H1 (cell line): ENCODE measurements around the gene LZTFL1. TPM values are rescaled to one million over a fixed set of nuclear protein-coding genes. Genes with fewer than 3 reads are reported as not detected.

Experiments
- GTF2F1 ChIP-seq: IDR thresholded peaks from 2 replicates; pipeline ENCODE4 v1.6.1; 2012; ENCODE audit warnings: low read depth, low read length, improper control_type of control experiment, borderline replicate concordance
- HDAC2 ChIP-seq, 2 experiments: fragments of 300-600 bp in 1 of 2; sonication (generic) in 1 of 2; IDR thresholded peaks; 2 replicates each; pipeline ENCODE4 v1.6.1; 2011 to 2012; ENCODE audit warnings: low read depth in 2 of 2, low read length in 2 of 2, mild to moderate bottlenecking in 2 of 2, moderate library complexity in 2 of 2, borderline replicate concordance in 1 of 2, inconsistent platforms in 1 of 2
- KDM5A ChIP-seq: fragments of 200-600 bp; IDR thresholded peaks from 2 replicates; pipeline ENCODE4 v1.7.1; 2012; ENCODE audit warnings: mild to moderate bottlenecking, low read length, inconsistent platforms, mixed read lengths
- POU5F1 ChIP-seq: IDR thresholded peaks from 2 replicates; pipeline ENCODE4 v1.6.1; 2011; ENCODE audit warnings: low read depth, mild to moderate bottlenecking, low read length, moderate library complexity
- RXRA ChIP-seq: IDR thresholded peaks from 2 replicates; pipeline ENCODE4 v1.6.1; 2011; ENCODE audit warnings: low read depth, mild to moderate bottlenecking, low read length, moderate library complexity; ENCODE audit not compliant: insufficient read depth
- ZNF274 ChIP-seq: IDR thresholded peaks from 2 replicates; pipeline ENCODE4 v1.7.0; 2012; ENCODE audit warnings: low read length, borderline replicate concordance; ENCODE audit errors: extremely low read depth
- polyA plus RNA-seq, 7 experiments: library from polyadenylated mRNA; depleted of rRNA in 3 of 7; stranded (reverse) in 5 of 7; unstranded in 2 of 7; fragments of >200 nt in 5 of 7; fragments of 200-250 nt in 2 of 7; gene quantifications; 1 replicate in 5 of 7; 2 replicates in 1 of 7; 4 replicates in 1 of 7; pipeline versions ENCODE4 v1.2.1 to v1.2.3, GENCODE V29; 2011 to 2013; ENCODE audit warnings: missing spikeins in 2 of 7, mixed read lengths in 2 of 7
- total RNA-seq: library from RNA; stranded (reverse); fragmentation: NEBNext Ultra II Directional; extraction: Animal tissue kit (Norgen Biotek cat#: 25700); gene quantifications from 2 replicates; pipeline ENCODE4 v1.2.1, GENCODE V29; 2021
- TF ChIP-seq, protein P1 (sequence below): fragments of 300-600 bp; sonication (generic); IDR thresholded peaks from 2 replicates; pipeline ENCODE4 v1.7.1; 2012; ENCODE audit warnings: low read length, moderate library complexity, mild to moderate bottlenecking, inconsistent platforms; ENCODE audit not compliant: insufficient replicate concordance
- TF ChIP-seq, protein P2 (sequence below): IDR thresholded peaks from 2 replicates; pipeline ENCODE4 v1.6.1; 2012; ENCODE audit warnings: low read length, inconsistent platforms

LZTFL1 gene
- total and polyA plus RNA-seq, 2 of the 8 experiments (the other 6 are each of a cell fraction or from before 2014, with no cell fraction given) = 8.7 to 11.5 TPM

DNA sequence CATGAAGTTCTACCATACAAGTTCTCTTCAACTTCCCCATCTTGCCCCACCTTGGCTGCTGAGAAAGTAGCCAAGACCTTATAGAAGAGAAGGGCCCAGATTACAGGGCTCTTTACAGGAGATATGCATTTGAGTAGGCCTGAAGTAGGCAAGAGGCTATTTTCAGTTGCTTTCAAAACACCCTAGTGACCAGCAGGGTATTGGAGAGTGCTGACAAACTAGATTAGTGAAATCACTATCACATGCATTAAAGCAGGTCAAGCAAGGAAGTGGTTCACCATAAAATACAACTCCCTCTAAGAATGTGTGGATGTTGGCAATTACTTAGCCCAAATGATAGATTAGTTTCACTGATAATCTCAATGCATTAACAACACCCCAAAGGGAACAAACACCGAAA is 2.7 kb upstream of the LZTFL1 start (continued):
- TF ChIP-seq, protein P1, sequence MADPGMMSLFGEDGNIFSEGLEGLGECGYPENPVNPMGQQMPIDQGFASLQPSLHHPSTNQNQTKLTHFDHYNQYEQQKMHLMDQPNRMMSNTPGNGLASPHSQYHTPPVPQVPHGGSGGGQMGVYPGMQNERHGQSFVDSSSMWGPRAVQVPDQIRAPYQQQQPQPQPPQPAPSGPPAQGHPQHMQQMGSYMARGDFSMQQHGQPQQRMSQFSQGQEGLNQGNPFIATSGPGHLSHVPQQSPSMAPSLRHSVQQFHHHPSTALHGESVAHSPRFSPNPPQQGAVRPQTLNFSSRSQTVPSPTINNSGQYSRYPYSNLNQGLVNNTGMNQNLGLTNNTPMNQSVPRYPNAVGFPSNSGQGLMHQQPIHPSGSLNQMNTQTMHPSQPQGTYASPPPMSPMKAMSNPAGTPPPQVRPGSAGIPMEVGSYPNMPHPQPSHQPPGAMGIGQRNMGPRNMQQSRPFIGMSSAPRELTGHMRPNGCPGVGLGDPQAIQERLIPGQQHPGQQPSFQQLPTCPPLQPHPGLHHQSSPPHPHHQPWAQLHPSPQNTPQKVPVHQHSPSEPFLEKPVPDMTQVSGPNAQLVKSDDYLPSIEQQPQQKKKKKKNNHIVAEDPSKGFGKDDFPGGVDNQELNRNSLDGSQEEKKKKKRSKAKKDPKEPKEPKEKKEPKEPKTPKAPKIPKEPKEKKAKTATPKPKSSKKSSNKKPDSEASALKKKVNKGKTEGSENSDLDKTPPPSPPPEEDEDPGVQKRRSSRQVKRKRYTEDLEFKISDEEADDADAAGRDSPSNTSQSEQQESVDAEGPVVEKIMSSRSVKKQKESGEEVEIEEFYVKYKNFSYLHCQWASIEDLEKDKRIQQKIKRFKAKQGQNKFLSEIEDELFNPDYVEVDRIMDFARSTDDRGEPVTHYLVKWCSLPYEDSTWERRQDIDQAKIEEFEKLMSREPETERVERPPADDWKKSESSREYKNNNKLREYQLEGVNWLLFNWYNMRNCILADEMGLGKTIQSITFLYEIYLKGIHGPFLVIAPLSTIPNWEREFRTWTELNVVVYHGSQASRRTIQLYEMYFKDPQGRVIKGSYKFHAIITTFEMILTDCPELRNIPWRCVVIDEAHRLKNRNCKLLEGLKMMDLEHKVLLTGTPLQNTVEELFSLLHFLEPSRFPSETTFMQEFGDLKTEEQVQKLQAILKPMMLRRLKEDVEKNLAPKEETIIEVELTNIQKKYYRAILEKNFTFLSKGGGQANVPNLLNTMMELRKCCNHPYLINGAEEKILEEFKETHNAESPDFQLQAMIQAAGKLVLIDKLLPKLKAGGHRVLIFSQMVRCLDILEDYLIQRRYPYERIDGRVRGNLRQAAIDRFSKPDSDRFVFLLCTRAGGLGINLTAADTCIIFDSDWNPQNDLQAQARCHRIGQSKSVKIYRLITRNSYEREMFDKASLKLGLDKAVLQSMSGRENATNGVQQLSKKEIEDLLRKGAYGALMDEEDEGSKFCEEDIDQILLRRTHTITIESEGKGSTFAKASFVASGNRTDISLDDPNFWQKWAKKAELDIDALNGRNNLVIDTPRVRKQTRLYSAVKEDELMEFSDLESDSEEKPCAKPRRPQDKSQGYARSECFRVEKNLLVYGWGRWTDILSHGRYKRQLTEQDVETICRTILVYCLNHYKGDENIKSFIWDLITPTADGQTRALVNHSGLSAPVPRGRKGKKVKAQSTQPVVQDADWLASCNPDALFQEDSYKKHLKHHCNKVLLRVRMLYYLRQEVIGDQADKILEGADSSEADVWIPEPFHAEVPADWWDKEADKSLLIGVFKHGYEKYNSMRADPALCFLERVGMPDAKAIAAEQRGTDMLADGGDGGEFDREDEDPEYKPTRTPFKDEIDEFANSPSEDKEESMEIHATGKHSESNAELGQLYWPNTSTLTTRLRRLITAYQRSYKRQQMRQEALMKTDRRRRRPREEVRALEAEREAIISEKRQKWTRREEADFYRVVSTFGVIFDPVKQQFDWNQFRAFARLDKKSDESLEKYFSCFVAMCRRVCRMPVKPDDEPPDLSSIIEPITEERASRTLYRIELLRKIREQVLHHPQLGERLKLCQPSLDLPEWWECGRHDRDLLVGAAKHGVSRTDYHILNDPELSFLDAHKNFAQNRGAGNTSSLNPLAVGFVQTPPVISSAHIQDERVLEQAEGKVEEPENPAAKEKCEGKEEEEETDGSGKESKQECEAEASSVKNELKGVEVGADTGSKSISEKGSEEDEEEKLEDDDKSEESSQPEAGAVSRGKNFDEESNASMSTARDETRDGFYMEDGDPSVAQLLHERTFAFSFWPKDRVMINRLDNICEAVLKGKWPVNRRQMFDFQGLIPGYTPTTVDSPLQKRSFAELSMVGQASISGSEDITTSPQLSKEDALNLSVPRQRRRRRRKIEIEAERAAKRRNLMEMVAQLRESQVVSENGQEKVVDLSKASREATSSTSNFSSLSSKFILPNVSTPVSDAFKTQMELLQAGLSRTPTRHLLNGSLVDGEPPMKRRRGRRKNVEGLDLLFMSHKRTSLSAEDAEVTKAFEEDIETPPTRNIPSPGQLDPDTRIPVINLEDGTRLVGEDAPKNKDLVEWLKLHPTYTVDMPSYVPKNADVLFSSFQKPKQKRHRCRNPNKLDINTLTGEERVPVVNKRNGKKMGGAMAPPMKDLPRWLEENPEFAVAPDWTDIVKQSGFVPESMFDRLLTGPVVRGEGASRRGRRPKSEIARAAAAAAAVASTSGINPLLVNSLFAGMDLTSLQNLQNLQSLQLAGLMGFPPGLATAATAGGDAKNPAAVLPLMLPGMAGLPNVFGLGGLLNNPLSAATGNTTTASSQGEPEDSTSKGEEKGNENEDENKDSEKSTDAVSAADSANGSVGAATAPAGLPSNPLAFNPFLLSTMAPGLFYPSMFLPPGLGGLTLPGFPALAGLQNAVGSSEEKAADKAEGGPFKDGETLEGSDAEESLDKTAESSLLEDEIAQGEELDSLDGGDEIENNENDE = no peak
- TF ChIP-seq HDAC2 (IDR thresholded peaks at IDR 0.05; ENCODE audit: borderline replicate concordance in 1 of 2, low read depth in 2 of 2, low read length in 2 of 2) (no peak), KDM5A (no peak), POU5F1 (no peak), RXRA (no peak), GTF2F1 (no peak), ZNF274 (no peak)
- TF ChIP-seq, protein P2, sequence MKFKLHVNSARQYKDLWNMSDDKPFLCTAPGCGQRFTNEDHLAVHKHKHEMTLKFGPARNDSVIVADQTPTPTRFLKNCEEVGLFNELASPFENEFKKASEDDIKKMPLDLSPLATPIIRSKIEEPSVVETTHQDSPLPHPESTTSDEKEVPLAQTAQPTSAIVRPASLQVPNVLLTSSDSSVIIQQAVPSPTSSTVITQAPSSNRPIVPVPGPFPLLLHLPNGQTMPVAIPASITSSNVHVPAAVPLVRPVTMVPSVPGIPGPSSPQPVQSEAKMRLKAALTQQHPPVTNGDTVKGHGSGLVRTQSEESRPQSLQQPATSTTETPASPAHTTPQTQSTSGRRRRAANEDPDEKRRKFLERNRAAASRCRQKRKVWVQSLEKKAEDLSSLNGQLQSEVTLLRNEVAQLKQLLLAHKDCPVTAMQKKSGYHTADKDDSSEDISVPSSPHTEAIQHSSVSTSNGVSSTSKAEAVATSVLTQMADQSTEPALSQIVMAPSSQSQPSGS = no peak
